HG03108 (cell line): ENCODE results near the gene SLIT1.
"Not testable (repeated sequence)": the region's sequence is repeated elsewhere in the genome, so short reads cannot be mapped to it uniquely, and the experiment has no call there.

Experiments used
- ATAC-seq: cut with Tn5 transposase; IDR thresholded peaks from one replicate; pipeline ENCODE4 v1.9.1; 2021; ENCODE audit warnings: moderate library complexity; ENCODE audit not compliant: unreplicated experiment

SLIT1 gene

DNA sequence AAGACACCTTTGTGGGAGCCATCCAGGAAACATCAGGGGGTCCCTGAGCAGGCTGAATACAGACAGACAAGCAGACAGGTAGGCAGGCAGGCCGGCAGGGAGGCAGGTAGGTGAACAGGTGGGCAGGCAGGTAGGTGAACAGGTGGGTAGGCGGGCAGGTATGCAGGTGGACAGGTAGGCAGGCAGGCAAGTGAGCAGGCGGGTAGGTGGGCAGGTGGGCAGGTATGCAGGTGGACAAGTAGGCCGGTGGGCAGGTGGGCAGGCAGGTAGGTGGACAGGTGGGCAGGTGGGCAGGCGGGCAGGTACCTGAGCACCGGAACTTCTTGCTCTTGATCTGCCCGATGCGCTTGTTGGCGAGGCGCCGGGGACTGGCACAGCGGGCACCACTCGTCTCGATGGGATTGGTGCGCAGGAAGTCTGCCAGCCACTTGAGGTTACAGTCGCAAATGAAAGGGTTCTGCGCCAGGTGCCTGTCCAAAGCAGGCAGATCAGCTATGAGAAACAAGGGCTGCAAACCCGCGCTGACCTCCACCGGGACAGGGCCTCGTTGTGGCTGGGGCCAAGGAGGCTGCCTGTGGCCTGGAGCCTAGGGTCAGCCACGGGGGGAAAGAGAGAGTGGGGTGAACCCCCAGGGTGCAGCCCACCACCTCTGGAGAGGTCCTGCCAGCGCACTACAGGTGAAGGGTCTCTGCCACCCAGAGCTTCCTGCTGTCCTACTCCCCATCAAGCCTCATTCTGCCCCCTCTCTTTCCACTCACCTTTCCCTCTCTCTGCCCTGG is 136.9 kb downstream of the SLIT1 start:
- ATAC-seq = no peak

DNA sequence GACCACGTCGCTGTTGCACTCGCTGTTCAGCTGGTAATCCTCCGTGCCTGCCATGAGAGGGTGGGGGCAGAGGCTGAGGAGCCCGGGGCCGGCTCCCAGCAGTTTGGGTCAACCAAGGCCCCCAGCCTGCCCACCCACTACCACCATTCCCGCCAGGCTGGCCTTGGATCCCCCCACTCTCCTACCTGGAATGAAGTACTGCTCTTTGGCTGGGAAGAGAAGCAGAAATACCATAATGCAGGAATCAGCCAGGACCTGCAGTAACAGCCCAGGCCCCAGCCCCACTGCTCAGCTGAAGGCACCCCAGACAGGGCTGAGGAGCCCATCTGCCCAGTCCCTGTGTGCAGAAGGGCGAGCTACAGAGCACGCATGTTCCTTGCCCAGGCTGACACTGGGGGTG is 138.0 kb downstream of the SLIT1 start:
- no peak for ATAC-seq

DNA sequence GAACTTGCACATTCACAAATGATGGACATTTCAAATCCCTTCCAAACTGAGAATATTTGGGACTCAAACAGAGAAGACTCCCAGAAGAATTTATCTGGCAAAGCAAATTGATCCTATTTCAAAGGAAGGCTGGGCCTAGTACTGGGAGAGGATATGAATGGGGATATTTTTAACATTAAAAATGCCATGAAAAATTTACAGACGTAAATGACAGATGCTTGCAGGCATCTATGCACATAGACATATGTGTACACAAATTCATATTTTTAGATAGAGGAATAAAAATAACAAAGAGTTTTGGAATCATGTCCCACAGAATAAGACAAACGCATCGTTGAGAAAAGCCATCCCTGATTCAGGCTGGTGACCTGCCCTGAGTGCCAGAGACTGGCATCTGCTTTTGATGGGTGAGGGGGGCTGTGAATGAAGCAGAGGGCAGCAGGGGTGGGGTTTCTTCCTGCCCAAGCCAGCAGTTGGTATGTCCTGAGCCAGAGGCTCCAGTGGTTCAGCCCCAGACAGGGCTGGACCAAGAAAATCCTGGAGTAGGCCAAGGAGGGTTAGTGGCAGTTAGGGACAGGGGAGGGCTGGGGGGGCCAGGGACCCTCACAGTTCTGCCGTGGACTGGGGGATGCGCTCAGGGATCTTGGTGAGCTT is 138.5 kb downstream of the SLIT1 start:
- no peak for ATAC-seq

DNA sequence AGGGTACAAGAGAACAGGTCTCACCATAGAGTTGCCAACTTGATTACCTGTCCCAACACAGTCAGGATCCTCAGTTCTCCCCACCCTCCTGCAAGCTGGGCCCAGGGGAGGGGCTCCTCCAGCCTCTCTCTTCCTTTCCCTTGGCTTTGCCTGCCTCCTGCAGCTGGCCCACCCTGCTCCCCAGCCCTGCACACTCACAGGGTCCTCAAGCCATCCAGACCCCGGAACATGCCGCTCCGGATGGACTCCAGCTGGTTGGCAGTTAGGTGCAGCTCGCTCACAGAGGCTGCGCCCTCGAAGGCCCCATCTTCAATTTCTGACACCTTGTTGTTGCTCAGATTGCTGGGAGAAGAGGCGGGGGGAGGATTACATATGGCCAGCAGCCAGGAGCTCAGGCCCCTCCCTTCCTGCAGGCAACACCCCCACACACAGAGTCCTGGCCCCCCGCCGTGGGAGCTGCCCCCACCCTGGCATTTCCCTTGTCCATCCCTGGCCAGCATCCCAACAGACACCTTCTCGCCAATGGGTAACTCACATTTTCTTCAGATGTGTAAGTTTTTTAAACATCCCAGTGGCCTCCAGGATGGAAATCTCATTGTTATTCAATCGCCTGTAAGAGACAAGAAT is 139.2 kb downstream of the SLIT1 start:
- ATAC-seq = no peak

DNA sequence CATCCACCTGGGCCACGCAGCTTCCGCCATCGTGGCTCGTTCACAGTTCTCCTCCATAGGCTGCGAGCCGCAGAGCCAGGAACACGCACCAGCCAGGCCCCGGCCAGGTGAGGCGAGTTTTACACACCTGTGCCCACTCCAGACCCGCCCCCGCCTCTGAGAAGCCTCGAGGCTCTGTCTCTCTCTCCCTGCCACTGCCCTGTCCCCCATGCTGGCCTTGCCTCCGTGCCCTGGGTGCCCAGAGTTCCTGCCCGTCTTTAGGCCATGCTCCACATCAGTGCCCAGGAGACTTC is 142.2 kb downstream of the SLIT1 start:
- no peak for ATAC-seq

DNA sequence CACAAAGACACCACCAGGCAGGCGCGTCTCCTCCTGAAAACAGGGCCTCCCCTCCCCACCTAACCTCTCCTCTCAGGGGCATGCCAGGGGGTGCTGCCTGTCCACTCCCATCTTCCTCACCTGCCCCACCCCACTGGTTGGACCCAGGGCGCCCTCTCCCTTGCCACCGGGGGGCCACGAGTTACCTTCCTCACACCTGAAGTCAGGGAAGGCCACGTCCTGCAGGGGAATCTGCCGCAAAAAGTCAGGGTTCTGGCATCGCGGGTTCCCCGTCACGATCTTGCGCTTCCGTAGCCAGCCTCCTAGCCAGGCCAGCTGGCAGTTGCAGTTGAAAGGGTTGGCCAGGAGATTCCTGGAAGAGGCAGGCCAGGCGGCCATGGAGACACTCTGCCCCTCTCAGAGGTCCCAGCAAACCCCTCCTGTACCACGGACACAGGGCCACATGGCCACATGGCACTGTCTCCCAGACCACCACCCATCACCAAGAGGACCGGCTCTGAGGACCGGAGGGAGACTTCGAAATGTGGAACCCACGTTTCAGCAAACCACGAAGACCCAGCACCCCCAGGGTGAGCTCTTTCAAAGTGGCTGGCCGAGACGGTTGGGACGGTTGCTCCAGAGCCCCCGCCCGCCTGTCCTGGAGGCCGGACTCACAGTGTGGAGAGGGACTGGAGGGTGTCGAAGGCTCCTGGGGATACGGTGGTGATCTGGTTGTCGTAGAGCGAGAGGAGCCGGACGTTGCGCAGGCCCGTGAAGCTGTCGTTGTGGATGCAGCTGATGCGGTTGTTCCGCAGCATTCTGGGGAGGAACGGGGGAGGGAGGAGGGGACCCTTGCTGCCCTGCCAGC is 142.8 kb downstream of the SLIT1 start:
- no peak for ATAC-seq

DNA sequence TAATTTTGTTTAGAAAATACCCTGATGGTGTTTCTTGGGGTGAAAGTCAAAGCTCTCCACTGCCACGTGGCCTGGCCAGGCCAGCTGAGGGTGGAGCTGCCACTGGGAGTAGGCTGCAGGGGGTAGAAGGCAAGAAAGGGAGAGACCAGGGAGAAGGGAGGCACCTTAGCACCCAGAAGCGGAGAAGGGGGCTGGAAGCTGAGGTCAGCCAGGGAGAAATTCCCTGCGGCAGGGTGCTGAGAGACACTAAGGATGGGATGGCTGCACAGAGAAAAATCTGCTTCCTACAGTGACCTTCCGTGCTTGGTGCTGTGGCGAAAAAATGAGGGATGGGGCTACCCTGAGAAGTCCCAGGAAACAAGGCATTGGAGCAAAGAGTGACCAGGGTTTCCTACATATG is 143.7 kb downstream of the SLIT1 start:
- ATAC-seq = no peak

DNA sequence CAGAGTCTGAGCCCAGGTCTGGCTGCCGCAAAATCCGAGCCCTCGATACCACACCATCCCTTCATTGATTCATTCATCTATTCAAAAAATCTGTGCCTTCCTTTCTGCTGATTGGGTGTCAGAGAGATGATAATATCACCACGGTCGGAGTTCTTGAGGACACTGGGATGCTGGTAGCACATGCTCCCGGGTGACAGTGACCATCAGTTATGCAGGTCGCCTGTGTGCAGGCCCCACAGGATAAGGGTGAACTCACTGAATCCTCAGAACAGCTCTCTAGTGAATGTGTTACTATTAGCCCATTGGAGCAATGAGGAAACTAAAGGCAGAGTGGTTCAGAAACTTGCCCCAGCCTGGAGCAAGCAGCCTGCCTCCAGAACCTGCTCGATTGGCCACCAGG is 145.1 kb downstream of the SLIT1 start:
- no peak for ATAC-seq

DNA sequence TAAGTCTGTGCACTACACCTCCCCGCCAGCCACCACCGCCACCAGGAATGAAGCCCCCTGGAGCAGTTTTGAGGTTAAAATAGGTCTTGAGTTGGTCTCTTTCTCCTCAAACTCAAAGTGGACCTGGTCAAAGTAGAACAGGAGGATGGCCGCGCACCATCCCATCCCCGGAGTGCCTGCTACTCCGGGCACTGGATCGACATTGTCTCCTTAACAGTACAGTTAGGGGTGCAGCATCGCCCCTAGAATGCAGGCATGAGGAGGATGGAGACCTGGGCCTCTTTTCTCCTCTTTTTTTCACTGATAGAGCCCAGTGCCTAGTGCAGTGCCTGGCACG is 145.5 kb downstream of the SLIT1 start:
- no peak for ATAC-seq

DNA sequence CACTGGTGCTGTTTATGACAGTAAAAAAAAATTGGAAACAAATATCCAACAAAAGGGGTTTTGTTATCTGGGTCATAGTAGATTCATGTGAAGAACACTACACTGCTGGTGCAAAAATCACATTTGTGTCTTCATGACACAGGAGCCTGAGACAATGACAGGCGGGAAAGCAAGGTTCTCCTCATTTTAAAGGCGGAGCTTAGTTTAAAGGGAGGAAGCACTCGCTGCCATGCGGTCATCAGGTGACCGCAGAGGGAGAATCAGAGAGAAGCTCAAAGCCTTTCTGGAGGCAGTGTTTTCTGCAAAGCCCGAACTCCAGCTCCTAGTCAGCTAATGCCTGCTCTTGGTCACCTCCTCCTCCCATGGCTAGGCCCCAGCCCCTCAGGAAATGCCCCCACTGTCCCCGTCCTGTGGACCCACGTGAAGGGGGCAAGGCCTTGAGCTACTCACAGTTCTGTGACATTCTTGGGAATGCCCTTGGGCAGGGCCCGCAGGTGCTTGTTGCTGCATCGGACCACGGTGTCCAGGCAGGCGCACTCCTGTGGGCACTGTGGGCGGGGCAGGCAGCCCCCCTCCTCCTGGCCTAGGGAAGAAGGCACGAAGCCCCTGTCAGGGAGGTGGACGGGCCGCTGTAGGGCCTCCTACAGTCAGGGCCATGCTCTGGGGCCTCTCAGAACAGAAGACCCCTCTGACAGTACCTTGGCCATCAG is 146.1 kb downstream of the SLIT1 start:
- no peak for ATAC-seq

DNA sequence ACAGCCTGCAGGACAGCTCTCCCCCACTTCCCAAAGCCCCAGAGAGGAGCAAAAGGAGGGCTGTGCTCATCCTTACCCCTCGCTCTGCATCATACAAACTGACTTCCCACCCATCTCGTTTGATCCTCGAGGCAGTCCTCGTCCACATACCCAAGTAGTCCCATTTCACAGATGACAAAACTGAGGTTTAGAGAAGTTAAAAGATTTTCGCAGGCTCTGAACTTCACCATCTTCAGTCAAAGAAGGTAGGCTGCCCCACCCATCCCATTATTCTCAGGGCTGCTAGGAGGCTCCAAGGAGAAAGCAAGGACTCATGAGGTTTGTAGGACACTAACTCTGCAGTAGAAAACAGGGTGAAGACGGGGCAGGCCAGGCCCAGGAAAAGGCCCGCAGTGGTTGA is 147.1 kb downstream of the SLIT1 start:
- no peak for ATAC-seq

DNA sequence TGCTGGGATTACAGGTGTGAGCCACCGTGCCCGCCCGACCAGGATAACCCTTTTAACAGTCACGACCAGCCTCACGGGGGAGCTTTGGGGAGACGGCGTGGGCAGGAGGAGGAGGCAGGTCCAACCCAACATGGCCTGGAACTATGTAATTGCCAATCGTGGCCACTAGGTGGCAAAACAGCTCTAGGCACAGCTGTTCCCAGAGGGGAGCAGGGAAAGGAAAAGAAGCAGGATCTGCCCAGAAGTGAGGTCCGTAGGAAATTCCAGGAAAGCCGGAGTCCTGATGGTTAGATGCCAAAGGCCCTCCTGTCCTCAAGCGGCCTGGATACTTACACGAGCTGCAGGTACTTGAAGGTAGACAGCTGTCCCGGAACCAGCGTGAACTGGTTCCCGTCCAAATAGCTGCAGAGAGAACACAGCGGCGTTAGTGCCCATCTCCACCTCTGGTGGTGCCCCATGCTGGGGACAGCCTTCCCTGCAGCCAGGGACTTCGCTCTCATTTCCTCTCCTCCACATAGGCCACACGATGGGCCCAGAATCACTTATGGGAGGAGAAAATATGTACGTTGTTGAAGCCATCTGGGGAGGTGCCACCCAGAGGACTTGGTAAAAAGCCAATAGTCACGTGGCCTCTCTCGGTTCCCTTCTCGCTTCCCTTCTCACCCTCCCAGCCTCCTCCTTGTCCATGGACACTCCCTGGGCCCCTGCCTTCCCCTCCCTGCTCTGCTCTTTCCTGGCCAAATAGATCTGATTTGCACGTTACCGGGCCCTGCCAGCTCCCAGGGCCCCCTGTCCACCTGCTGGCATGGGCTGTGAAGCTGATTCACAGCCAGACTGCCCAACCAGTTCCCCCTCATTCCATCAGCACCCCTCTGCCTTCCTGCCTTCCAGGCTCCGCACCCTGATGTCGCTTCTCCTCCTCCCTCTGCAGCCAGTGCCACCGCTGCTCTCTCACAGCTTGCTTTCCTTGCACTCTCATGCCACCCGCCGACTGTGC is 148.1 kb downstream of the SLIT1 start:
- no peak for ATAC-seq

DNA sequence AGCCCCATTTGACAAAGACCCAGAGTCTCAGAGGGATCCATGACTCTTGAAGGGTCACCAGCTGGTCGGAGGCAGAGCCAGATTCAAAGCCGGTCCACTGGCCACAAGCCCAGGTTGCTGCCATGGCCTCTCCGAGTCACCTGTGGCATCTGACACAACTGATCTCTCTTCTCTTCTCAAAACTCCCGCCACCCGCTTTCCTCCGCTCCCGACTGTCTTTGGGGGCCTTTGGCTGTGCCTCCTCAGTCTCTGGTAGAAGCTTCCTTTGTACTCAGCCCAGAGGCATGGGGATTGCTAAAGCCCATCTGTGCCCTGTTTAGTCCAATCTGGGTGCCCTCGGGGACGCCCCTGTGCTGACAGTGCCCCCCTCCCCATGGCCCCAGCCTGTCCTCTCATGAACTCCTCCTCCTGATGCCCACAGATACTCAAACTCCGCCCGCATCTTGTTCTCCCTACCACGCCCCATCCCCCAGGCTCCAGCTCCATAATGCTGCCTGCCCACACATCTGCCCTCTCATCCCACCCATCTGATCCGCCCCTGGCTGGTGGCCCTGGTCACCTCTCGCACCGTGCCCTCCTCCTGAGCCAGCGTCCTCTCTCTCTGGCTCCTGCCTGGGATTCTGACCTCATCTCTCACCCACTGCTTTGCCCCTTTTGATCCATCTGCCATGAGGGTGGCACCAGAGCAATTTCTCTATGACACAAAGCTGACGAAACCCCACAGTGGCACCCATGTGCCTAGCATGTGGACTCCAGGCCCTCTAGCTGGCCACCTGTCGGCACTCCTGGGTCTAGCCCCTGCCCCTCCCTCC is 150.6 kb downstream of the SLIT1 start:
- ATAC-seq = no peak

DNA sequence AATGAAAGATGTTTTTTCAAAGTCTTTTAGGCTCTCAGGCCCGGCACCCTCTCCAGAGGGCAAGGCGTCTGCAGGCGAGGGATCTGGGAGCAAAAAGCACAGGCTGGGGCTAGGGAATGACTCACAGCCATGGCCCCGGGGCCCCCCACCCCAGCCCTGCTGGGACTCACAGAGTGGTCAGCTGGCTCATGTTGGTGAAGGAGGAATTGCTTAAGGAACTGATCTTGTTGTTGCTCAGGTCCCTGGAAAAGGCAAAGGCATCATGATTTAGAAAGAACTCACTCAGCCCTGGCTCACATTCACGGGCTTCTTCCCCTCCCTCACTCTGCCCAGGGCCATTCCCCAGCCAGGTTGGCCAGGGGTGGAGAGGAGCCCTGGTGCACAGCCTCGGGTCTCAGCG is 151.5 kb downstream of the SLIT1 start:
- ATAC-seq = no peak

DNA sequence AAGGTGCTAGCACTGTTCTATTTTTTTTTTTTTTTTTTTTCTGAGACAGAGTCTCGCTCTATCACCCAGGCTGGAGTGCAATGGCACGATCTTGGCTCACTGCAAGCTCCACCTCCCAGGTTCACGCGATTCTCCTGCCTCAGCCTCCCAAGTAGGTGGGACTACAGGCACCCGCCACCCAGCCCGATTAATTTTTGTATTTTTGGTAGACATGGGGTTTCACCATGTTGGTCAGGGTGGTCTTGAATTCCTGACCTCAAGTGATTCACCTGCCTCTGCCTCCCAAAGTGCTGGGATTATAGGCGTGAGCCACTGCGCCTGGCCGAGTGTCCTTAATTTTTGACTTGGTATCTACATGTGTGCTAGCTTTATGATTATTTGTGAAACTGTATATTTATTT is 151.9 kb downstream of the SLIT1 start:
- ATAC-seq = not testable (repeated sequence)

DNA sequence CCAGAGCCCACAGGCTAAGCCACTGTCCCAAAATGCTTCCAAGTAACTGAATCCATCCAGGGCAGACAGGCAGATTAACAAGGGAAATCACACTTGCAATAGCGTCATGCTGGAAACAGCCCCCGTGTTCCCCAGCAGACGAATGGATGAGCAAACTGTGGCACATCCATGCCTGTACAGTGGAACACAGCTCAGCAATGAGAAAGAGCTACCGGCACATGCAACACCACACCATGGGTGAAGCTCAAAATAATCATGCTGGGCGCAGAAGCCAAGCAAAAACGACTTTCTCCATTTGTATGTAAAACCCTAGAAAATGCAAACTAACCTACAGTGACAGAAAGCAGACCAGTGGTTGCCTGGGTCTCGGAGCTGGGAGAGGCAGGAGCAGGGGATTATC is 153.1 kb downstream of the SLIT1 start:
- no peak for ATAC-seq

DNA sequence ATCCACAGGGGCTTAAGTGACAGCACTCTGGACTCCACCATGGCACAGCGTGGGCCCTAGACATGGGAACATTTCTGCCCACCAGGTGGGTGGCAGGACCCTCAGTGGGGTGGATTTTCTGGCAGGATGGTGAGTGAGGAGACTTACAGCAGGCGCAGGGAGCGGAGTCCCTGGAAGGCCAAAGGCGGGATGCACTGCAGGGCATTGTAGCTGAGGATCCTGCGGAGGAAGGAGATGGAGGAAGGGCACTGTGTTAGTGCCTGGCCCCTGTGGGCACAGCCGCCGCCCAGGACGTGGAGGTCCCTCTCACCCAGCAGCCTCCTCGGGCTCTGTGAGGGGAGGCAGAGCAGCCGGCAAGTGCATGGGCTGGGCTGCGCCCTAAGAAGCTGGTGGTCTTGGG is 154.3 kb downstream of the SLIT1 start:
- ATAC-seq = no peak

DNA sequence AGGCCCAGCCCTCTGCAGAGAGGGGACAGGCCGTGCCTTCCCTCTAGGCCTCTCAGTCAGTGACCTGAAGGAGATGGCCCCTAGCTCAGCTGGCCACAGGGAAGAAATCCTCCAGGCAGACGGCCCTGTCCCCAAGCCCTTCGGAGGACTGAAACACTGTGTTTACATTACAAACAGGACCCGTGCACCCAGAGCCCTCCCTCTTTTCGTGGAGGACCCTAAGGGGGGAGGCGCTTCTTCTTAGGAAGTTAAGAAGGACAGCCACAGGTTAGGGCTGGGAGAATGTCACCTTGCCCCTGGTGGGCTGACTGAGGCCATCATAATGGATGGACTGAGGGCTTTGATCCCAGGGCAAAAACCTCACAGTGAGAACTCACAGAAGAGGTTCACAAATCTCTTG is 154.9 kb downstream of the SLIT1 start:
- ATAC-seq = no peak

DNA sequence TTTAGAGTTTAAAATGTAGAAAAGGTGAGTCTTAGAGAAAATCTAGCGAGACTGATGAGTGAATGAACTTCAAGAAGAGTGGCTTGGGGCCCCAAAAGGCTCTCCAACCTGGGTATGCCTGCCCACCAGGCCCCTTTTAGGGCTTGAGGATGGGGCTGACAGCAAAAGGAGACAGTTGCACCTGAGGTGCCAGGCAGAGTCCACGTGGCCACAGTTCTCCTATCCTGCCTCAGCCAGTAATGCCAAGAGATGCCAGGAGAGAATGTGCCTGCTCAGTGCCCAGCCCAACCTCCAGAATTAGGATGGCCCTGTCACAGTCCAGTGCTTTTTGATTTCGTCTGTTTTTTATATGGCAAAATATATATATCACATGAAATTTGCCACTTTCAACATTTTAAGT is 156.5 kb downstream of the SLIT1 start:
- ATAC-seq = no peak
